HG02885 (cell line): ENCODE measurements around the gene HDAC5.

Source experiments
- ATAC-seq: cut with Tn5 transposase; IDR thresholded peaks from one replicate; pipeline ENCODE4 v1.9.1; 2021; ENCODE audit warnings: mild to moderate bottlenecking; ENCODE audit not compliant: unreplicated experiment, poor library complexity

HDAC5 gene

DNA sequence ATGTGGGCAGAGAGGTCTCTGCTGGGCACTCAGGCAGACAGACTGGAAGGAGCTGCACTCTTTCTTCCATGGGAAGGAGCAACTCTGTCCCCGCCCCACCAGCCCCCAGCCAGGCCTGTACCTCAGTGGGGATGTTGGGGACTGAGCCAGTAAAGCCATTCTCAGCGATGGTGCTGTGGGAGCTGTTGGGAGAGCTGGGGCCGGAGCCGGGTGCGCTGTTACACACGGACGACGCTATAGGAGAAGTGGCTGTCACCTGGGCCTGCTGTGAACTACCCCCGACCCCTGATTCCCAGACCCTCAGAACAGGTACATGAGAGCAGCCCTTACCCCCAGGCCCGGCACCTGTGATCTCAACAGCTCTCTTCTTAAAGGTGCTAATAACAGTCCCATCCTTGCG lies 31.4 kb downstream of the HDAC5 start:
- no peak for ATAC-seq

DNA sequence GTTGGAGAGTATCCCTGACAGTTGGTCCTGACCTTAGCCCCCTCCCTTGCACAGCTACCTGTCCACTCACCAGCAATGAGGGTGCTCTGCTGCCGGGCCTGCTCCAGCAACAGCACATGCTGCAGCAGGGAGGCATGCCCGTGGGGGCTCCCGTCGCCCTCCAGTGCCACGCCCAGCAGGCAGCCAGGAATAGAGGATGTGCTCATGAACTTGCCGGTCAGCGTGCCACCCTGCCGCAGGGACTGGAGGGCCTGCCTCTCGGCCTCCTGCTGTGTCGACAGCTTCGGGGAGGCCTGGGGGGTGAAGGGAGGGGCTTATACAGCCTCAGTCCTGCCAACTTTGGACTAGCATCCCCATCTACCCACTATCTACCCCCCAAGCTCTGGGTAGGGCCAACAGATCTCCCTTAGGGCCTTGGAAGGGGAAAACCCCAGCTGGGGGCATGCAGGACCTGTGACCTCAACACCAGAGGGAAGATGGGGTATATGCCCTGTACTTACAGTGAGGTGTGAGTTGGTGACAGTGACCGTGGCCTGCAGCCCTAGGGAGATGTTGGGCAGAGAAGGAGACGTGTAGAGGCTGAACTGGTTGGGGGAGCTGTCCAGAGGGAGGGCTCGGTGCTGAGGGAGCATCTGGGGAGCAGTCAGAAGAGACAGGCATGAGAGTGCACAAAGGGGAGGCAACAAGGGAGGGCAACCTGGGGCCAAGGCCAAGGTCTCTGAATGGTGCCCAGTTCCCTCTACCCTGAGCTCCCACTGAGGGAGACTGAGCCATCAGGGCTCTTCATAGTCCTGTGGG lies 32.0 kb downstream of the HDAC5 start:
- ATAC-seq: no peak

DNA sequence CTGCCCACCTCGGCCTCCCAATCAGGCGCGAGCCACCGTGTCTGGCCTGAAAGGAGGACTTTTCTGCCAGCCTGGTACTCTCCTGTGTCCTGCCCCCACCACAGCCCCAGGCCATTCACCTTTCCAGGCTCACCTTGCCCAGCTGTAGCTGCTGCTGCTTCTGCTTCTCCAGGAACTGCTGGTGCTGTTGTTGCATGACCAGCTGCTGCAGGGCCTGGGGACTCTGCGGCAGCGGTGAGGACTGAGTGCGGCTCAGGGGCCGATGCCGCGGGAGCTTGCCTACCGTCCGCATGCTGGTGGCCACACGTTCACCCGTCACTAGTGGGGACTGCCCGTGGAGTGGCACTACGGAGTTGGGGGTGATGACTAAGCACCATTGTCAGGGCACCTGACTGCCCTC lies 35.2 kb downstream of the HDAC5 start:
- ATAC-seq: no peak

DNA sequence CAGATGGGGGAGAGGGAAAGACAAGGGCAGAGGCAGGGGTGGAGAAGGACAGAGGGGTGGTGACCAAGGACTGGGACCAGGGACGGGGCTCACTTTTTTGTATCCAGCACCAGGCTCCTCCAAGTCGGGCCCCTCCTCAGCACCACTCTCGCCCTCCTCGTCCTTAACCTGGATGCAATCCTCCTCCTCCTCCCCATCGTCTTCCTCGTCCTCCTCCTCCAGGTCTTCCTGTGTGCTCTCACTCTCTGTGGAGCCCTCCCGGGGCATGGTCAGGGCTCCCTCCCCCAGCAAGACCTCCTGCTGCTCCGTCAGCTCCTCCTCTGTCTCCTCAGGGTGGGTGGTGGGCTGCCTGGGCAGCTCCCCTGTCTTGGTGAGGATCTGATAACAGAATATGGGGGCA lies 36.1 kb downstream of the HDAC5 start:
- no peak for ATAC-seq

DNA sequence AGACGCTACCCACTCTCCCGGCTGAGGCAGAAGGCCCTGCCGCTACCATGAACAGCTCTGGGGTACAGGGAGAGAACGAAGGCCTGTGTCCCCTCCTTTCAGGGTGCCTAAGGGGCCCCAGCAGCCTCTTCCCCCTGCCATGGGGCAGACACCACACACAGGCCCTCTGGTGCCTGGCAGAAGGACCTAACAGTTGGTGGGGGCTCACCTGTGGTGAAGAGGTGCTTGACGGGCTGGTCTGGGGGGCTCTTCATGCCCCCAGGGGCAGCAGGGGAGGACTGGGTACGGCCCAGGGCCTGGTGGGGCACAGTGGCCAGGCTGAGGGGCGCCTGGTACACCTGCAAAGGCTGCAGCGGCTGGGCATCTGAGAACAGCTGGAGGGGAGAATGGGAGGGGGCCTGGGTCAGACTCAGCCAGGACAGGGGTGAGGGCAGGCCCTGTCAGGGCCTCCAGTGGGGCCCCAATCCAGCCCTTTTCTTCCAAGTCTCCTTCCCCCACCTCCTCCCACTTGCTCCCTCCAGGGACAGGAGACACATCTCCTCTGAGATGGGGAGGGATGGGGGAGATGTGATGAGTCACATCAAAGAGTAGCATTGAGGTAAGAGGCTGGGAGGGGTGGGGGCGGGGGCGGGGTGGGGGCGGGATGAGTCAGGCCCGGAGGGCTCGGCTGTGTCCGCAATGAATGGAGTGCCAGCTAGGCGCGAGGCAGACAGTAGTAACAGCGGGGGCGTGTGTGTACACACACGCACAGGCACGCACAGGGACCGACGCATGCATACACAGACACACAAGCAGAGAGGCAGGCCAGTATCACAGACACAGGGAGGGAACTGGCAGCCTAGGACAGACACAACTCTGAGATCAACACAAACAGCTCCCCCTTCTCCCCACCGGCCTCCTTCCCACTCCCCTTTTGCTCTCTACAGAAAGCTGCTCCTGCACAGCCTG lies 36.8 kb downstream of the HDAC5 start:
- no peak for ATAC-seq

DNA sequence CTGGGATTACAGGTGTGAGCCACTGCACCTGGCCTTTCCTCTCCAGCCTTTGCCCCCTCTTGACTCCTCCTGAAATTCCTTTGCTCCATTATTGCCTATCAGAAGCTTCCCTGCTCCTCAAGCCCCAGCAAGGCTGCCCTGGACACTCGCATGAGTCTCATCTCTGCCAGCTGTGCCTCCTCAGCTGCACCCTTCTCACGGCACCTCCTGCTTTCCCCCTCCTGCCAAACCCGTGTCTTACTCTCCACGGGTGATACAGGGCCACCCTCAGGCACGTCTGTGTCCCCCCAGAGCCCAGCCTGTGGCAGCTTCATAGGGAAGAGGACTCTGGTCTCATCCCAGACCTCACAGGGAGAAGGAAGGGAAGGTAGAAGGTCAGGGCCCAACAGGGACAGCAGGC lies 37.5 kb downstream of the HDAC5 start:
- no peak for ATAC-seq

DNA sequence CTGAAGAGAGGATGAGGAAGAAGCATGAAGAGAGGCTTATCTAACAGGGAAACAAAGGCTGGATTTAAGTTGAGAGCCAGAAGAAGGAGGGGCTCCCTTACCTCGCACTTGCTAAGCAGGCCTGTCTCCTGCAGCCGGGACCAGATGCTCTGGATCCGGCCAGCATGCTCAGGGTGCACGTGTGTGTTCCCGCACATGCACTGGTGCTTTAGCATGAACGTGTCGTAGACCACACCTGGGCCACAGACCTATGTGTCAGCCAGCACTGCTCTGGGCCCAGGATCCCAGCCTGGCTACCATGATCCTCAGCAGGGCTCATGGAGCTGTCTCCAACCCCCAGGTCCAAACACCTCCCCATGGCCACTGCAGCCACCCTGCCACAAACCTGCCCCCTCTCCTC lies 38.5 kb downstream of the HDAC5 start:
- ATAC-seq: no peak

DNA sequence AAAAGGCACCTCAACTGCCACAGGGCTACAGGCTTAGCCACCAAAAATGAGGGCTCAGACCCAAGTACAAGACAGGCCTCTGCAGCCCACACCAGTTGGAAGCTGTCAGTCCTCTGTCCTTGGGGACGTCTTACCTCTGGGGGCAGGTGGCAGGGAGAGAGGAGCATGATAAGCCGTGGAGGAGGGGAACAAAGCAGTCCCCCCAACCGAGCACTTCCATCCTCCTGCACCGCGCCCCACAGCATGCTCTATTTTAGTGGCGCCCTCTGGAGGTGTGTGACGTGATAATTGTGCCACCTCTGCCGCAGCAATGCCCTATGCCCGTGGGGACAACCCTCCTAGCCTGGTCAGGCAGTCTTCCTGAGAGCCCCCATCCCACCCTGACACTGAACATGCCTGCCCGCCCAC lies 39.3 kb downstream of the HDAC5 start:
- no peak for ATAC-seq

DNA sequence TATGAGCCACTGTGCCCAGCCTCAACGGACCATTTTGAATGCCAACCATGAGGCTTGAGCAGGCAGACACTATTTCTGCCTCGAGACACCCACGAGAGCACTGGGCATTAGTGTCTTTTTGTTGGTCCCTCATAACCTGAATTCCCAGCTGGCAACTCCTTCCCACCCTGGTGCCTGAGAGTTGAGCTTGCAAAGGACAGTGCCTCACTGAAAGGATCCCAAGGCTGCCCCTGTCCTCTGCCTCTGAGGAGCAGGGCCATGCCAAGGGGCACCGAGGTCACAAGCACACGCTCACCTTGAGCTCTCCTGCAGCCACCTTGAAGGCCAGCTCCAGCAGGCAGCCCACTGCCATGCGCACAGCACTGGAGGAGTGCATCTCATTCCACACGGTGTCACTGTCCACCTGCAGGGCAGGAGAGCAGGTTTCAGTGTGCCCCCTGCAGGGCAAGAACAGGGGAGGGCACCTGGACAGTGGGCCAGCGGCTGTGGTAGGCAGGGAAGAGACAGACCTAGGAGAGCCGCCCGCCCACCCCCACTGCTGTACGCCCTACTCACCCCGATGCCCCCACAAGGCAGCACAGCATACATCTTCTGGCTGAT lies 40.1 kb downstream of the HDAC5 start:
- no peak for ATAC-seq

DNA sequence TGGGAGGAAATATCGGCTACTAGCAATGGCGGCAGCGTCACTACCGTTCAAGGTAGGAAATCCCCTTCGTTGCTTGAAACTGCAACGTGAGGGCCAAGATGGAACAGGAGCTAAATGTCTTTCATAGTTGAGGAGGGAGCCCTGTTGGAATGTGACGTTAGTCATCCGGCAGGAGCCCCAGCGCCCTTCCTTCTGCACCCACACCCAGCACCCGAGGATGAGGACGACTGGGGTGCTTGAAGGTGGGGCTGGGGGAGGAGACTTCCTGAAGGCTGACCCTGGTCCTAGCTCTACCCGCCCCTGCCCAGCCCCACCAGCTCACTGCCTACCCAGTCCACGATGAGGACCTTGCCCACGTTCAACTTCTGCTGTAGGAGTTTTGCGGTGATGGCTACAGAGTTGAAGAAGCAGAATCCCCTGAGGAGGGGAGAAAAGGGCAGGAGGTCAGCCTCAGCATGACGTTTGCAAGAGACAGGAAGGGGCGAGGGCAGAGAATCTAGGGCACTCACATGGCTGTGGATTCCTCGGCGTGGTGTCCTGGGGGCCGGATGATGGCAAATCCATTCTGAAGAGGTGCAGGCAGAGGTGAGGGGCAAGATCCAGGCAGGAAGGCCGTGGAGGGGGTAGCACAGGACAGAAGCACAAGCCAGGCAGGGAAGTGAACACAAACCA lies 41.0 kb downstream of the HDAC5 start:
- no peak for ATAC-seq

DNA sequence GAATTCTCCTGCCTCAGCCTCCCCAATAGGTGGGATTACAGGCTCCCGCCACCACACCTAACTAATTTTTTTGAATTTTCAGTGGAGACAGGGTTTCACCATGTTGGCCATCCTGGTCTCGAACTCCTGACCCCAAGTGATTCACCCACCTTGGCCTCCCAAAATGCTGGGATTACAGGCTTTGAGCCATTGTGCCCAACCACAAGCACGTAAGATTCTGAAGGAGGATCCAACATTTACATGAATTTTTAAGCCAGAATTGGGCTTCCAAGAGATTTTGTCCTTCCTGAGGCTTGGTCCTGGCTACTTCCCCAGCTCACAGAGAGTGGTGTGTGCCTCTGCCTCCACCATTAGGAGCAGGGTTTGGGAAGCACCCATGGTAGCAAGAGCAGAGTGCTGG lies 41.8 kb downstream of the HDAC5 start:
- ATAC-seq: no peak

DNA sequence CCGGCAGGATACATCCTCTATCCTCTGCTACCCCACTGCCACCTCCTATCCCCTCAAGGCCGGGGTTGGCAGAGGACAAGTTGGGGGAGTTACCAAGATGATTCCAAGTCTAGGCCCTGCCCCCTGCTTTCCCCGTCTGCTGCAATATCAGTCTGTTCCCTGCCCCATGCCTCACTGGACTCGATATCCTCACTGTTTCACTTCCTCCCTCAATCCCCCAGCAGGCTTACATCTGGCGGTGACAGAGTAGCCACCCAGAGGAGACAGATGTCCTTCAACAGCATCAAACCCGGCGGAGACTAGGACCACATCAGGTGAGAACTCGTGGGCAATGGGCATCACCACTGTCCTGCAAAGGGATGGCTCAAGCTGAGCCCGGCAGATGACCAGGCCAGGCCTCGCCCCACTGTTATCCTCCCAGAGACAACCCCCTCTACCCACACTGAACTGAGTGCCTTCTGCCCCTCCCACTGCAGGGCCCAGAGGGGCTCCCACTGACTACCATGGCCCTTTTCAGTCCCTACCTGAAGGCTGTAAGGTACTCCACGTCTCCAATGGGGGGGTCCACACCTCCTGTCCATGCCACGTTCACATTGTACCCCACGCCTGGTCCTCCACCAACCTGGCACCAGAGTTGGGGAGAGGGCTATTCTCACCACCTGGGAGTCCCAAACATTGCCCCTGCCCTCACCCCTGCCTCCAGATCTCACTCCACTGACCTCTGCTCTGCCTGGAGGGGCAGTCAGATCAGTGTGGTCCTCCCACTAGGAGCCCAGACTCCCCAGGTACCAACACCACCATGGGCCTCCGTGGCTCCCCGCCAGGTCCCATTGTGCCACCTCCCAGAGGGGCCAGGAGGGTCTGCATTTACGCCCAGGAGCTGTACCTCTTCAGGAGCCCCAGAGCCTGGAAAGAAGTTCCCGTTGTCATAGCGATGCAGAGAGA lies 43.3 kb downstream of the HDAC5 start:
- ATAC-seq: no peak

DNA sequence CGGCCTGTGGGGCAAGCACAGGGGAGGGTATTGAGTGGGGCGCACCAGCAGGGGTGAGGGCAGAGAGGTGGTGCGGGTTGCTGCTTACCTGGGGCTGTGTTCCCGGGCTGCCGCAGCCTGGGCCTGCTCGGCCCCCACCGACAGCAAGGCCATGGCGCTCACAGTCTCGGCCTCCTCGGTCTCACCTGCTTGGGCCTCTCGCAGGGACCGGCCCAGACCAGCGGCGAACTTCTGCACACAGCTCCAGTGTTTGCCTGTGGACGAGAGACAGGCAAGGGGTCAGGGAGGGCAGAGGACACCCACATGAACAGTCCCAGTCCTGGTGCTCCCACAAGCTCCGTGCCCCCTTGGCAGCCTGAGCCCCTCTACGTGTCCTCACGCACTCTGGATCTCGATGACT lies 45.0 kb downstream of the HDAC5 start:
- ATAC-seq: no peak

DNA sequence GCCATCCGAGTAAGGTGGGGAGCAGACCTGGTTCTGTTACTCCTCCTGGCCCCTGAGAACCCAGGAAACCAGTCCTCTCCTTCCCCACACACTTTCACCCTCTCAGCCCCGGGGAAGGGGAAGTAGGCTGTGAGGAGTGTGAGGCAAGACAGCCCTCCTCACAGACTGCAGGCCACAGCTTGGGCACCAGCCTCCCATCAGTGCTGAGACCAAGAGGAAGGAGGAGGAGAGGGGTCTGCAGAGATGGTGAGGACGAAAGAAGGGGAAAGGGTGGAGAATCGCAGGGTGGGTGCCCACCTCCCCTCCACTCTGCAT lies 45.9 kb downstream of the HDAC5 start:
- no peak for ATAC-seq

DNA sequence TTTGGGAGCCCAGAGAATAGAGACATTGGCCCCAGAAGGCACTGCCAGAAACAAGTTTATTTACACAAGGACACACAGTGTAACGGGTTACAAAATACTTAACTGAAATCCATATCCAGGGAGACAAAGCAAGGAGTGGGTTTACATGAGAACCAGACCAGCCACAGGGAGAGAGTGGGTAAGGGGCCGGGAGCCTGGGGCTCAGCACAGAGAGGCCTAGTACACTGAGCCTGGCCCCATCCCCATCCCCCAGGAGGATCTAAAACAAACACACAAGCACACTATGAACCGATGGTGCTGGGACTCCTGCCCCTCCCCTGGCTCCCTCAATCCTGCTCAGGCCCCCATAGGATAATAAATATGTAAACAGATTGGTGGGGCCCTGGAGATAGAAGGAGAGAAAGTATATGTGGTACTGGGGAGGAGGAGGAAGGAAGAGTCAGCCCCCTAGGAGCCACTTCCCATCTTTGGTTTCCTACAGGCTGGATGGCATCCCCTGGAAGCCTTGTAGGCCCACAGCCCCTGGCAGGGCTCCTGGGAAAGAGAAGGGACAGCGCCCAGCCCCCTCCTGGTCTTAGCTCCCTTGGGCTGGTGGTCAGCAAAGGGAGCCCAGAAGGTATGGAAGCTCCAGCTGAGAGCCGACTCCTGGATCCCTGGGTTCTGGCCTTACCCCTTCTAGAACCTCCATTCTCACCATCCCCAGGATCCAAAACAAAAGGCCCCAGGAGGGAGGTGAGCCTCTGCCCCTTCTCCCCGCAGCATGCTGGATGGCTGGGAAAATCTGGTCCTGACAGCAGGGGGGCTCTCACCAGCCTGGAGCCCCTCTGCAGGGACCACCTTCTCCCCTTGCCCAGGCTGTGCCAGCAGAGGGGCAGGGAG lies 46.5 kb downstream of the HDAC5 start:
- ATAC-seq: no peak

DNA sequence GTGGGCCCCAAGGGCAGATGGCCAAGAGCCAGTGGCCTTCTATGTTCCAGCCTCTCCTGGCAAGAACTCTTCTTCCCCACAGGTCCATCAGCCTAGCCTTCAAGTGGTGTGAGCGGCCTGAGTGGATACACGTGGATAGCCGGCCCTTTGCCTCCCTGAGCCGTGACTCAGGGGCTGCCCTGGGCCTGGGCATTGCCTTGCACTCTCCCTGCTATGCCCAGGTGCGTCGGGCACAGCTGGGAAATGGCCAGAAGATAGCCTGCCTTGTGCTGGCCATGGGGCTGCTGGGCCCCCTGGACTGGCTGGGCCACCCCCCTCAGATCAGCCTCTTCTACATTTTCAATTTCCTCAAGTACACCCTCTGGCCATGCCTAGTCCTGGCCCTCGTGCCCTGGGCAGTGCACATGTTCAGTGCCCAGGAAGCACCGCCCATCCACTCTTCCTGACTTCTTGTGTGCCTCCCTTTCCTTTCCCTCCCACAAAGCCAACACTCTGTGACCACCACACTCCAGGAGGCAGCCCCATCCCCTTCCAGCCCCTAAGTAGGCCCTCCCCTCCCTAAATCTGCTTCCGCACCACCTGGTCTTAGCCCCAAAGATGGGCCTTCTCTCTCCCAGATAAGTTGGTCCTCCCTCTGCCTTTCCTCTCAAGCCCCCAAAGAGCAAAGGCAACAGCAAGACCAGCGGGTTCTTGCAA lies 47.7 kb downstream of the HDAC5 start:
- no peak for ATAC-seq

DNA sequence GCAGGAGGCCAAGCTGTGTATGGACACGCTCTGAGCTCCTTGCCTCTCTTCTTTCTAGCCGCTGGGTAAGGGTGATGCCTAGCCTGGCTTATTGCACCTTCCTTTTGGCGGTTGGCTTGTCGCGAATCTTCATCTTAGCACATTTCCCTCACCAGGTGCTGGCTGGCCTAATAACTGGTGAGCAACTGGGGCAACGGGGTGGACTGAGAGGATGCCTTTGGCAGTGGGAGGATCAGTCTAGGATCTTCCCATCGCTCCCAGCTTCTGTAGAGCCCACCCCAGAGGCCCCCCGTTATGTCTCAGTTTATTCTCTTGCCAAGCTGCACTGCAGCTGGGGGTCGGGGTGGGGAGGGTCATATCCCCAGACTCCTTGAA lies 48.5 kb downstream of the HDAC5 start:
- ATAC-seq: no peak

DNA sequence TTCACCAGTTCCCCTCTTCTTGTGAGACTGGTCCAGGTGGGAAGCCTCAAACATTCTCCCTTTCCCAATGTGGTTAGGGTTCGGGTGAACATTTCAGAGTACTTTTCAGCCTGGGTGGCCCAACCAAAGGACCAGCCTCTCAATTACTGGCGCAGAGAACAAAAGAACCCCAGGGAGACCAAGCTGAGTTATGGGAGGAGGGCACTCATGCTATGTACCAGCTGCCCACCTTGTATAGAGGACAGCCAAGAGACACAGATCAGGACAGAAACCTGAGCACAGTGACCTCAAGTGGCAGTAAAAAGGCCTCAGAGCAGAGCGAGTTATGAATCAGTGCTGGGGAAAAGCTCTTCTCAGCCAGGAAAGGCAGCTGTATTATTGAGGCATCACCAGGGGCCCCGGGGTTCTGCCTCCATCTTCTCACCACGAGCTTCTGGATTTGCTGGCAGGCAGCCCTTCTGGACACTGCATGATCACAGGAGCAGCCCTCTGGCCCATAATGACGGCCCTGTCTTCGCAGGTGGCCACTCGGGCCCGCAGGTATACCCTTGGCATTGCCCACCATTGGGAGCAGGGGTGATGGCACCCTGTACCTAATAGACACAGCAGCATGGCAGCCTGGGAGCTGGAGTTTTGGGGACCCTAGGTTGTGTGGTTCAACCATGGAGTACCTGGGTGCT lies 49.1 kb downstream of the HDAC5 start:
- ATAC-seq: no peak
